ENCODE data around the gene ARSK. TPM values are rescaled to one million over a fixed set of nuclear protein-coding genes. Genes with fewer than 3 reads are reported as not detected.
A peak's percentile ranks its signal among the peaks of the same experiment; 100 is the strongest.

ARSK gene
- polyA plus RNA-seq, 4 donors: 0.89 to 7.8 (median 2.3) TPM

DNA sequence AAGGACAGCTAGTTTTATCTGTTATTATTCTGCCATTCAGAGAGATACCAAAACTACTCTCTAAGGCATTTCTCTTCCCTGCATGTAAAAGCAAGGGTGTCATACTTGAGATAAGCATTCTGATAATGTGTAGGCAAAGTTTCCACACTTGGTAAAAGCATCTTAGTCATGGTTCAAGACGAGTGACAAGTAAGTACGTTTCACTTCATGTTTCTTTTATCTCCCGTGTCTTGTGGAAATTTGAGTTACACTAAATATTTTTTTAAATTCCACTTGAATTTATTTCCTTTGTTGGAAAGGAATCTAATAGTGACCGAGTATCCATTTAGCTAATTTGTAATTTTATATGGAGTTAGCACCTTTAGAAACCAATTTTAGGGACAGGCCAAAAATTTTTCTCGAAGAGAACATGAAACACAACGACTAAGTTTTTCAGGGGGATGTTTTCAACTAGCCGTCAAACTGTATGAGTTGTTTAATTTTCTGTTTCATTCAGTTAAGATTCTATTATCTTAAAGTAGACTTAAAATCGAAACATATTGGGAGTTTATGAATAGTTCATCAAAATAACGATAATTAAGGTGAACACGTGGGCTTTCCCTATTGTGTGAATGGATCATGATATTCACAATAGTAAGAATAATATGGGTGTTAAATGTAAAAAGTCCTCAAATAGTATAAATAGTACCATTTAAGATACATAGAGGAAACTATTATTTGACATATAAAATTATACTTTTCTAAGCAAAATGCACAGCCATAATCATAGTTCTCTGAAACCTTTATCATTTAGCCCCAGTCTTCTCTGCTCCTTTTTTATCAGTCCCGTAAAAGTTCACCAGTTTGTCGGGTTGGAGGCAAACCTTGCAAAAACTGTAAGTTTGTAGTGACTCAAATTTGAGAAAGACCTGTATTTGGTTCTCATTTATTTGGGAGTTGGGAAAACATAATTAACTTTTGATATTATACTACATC lies 93.3 kb downstream of the ARSK start:
- Histone ChIP-seq H3K27ac (ENCODE audit: low read depth in 1 of 3, low read length in 2 of 3) (peak overlapping the region in 2 of 3 donors; percentile 41 to 89), H3K27me3 (ENCODE audit: control insufficient read depth in 3 of 3, insufficient read depth in 3 of 3, low read length in 3 of 3) (no peaks in the 10 kb centered on the region), H3K36me3 (ENCODE audit: control insufficient read depth in 3 of 3, insufficient read depth in 2 of 3, low read depth in 1 of 3, low read length in 3 of 3) (no peaks in the 10 kb centered on the region), H3K4me3 (ENCODE audit: low read depth in 1 of 3, low read length in 3 of 3) (no peak overlapping the region), H3K9me3 (ENCODE audit: control insufficient read depth in 2 of 2, insufficient read depth in 1 of 2, low read depth in 1 of 2, low read length in 1 of 2) (no peaks in the 10 kb centered on the region), H3K4me1 (ENCODE audit: control insufficient read depth in 3 of 3, insufficient read depth in 2 of 3, low read depth in 1 of 3, low read length in 2 of 3) (peaks cover 0 to 11% (median 0%) of the 10 kb centered on the region in 3 donors)
- DNase-seq (peak; percentile 24 to 62), FAIRE-seq (no peak)
- WGBS, 3 donors: 68 to 76% (median 69%) methylated on average over 12 of the region's 12 CpGs

DNA sequence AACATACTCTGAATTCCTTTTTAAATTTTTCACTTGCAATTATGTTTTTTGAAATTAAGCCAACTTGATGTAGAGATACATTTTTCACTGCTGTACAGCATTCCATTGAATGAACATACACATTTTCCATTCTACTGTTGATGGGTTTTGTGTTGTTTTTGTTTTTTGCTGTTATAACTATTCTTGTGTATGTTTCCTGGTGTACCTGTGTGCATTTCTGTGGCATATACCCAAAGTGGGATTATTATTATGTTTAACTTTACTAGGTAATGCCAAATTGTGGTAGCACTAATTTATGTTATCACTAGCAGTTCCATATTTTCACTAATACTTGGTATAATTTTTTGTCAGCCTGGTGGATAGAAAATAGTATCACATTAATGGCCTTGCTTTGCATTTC lies 94.4 kb downstream of the ARSK start:
- Histone ChIP-seq H3K36me3 (ENCODE audit: control insufficient read depth in 3 of 3, insufficient read depth in 2 of 3, low read depth in 1 of 3, low read length in 3 of 3) (no peaks in the 10 kb centered on the region), H3K27me3 (ENCODE audit: control insufficient read depth in 3 of 3, insufficient read depth in 3 of 3, low read length in 3 of 3) (no peaks in the 10 kb centered on the region), H3K9me3 (ENCODE audit: control insufficient read depth in 2 of 2, insufficient read depth in 1 of 2, low read depth in 1 of 2, low read length in 1 of 2) (no peaks in the 10 kb centered on the region), H3K4me3 (ENCODE audit: low read depth in 1 of 3, low read length in 3 of 3) (no peak overlapping the region), H3K4me1 (ENCODE audit: control insufficient read depth in 3 of 3, insufficient read depth in 2 of 3, low read depth in 1 of 3, low read length in 2 of 3) (peaks cover 0 to 11% (median 0%) of the 10 kb centered on the region in 3 donors), H3K27ac (ENCODE audit: low read depth in 1 of 3, low read length in 2 of 3) (no peak overlapping the region)
- FAIRE-seq: no peak
- DNase-seq: no peak

DNA sequence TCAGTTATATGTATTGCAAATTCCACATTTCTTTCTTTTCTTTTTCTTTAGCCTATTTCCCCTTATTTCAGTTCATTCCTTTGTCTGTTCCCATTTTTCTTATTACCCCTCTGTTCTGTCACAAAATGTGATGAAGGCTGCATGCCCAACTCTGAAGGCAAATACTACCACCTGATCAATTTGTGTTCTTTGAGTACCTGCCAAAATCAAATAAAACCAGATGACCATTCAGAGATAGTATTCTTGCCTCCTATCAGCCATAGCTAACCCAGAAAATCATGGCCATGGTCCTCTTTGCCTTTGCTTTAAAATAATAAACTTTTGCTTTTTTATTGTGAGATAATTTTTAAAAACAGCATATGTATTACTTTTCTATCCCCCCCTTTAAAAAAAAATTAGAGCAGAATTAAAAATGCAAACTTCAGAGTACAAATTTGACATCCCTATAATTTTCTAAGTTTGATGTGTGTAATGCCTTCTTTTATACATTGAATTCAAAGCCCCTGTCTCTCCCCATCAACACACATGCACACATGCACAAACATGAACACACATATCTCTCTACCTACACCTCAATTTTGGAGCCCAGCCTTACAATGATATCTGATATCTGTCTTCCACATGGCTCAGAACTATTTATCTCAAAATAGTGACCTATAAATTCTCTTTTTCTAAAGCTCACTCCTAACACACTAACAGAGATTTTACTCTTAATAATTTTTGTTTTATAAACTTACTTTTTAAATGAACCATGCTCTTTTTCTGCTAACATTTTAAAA lies 95.1 kb downstream of the ARSK start:
- Histone ChIP-seq H3K27me3 (ENCODE audit: control insufficient read depth in 3 of 3, insufficient read depth in 3 of 3, low read length in 3 of 3) (no peaks in the 10 kb centered on the region), H3K27ac (ENCODE audit: low read depth in 1 of 3, low read length in 2 of 3) (no peak overlapping the region), H3K4me1 (ENCODE audit: control insufficient read depth in 3 of 3, insufficient read depth in 2 of 3, low read depth in 1 of 3, low read length in 2 of 3) (peaks cover 0 to 11% (median 0%) of the 10 kb centered on the region in 3 donors), H3K36me3 (ENCODE audit: control insufficient read depth in 3 of 3, insufficient read depth in 2 of 3, low read depth in 1 of 3, low read length in 3 of 3) (no peaks in the 10 kb centered on the region), H3K4me3 (ENCODE audit: low read depth in 1 of 3, low read length in 3 of 3) (no peak overlapping the region), H3K9me3 (ENCODE audit: control insufficient read depth in 2 of 2, insufficient read depth in 1 of 2, low read depth in 1 of 2, low read length in 1 of 2) (no peaks in the 10 kb centered on the region)
- DNase-seq (no peak), FAIRE-seq (no peak)

DNA sequence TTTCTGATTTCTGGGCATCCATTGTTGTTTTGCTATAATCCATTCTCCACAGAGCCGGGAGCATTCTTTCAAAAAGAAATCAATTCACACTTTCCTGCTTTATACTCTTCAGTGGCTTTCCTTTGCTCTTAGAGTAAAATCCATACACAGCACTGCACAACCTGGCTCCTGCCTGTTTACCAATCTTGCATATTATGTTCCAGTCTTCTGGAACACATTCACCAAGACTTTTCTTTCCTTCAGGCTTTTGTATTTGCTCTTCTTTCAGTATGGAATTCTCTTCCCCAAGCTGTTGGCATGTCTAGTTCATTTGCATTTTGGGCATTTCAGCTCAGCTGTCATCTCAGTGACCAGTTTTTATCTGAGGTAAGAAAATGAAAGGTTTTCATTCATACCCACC lies 97.9 kb downstream of the ARSK start:
- Histone ChIP-seq H3K36me3 (ENCODE audit: control insufficient read depth in 3 of 3, insufficient read depth in 2 of 3, low read depth in 1 of 3, low read length in 3 of 3) (no peaks in the 10 kb centered on the region), H3K4me1 (ENCODE audit: control insufficient read depth in 3 of 3, insufficient read depth in 2 of 3, low read depth in 1 of 3, low read length in 2 of 3) (peaks cover 0 to 3% (median 0%) of the 10 kb centered on the region in 3 donors), H3K27me3 (ENCODE audit: control insufficient read depth in 3 of 3, insufficient read depth in 3 of 3, low read length in 3 of 3) (no peaks in the 10 kb centered on the region), H3K4me3 (ENCODE audit: low read depth in 1 of 3, low read length in 3 of 3) (no peak overlapping the region), H3K9me3 (ENCODE audit: control insufficient read depth in 2 of 2, insufficient read depth in 1 of 2, low read depth in 1 of 2, low read length in 1 of 2) (no peaks in the 10 kb centered on the region), H3K27ac (ENCODE audit: low read depth in 1 of 3, low read length in 2 of 3) (no peak overlapping the region)
- DNase-seq (no peak), FAIRE-seq (no peak)
- WGBS, 3 donors: 86 to 100% (median 100%) methylated on average over 1 of the region's 1 CpG

DNA sequence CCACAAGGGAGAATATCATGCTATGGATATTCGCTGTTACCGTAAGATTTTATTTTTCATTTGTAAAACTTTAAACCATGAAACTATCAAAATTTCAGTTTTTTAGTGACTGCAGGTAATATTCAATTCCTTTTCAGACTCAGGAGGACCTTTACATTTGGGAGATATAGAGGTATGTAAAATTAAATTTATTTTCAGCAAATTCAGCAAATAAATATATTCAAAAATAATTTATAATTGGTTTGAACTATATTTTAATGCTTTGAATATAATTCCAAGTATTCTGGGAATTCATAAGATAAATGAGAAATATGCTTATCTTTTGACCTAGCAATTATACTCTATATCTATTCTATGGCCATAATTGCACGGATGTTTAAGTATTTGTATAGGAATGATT lies 99.3 kb downstream of the ARSK start:
- Histone ChIP-seq H3K9me3 (ENCODE audit: control insufficient read depth in 2 of 2, insufficient read depth in 1 of 2, low read depth in 1 of 2, low read length in 1 of 2) (no peaks in the 10 kb centered on the region), H3K4me1 (ENCODE audit: control insufficient read depth in 3 of 3, insufficient read depth in 2 of 3, low read depth in 1 of 3, low read length in 2 of 3) (no peaks in the 10 kb centered on the region), H3K27ac (ENCODE audit: low read depth in 1 of 3, low read length in 2 of 3) (no peak overlapping the region), H3K27me3 (ENCODE audit: control insufficient read depth in 3 of 3, insufficient read depth in 3 of 3, low read length in 3 of 3) (no peaks in the 10 kb centered on the region), H3K4me3 (ENCODE audit: low read depth in 1 of 3, low read length in 3 of 3) (no peak overlapping the region), H3K36me3 (ENCODE audit: control insufficient read depth in 3 of 3, insufficient read depth in 2 of 3, low read depth in 1 of 3, low read length in 3 of 3) (no peaks in the 10 kb centered on the region)
- FAIRE-seq (peak; percentile 62), DNase-seq (no peak)
- 93 to 95% (median 94%) methylated on average over 3 of the region's 3 CpGs for WGBS, 3 donors

Other genes with a start within 250 kb of the ARSK start
- under 1 TPM in 1 of 4 donors, not detected in 3; 0.15 TPM for gene FAM81B, start 163.7 kb upstream of the ARSK start, polyA plus RNA-seq
- gene SKIC3, start 124 bp upstream of the ARSK start, polyA plus RNA-seq: 10 to 100 TPM in 3 of 4 donors, 1 to 10 TPM in 1; 8.4 to 79.6 (median 17.1) TPM
- gene GPR150, start 65.0 kb downstream of the ARSK start, polyA plus RNA-seq: 1 to 10 TPM in 1 of 4 donors, under 1 TPM in 1, not detected in 2; 0.15 to 2.1 TPM
- 1 to 10 TPM in 2 of 4 donors, under 1 TPM in 1, not detected in 1; 0.27 to 3.4 (median 1.4) TPM for gene RFESD, start 91.7 kb downstream of the ARSK start, polyA plus RNA-seq
- gene SPATA9, start 127.9 kb downstream of the ARSK start, polyA plus RNA-seq: 1 to 10 TPM in 1 of 4 donors, under 1 TPM in 1, not detected in 2; 0.24 to 1.0 TPM
- 10 to 100 TPM in 2 of 4 donors, 1 to 10 TPM in 2; 5.8 to 42.2 (median 12.1) TPM for gene RHOBTB3, start 176.2 kb downstream of the ARSK start, polyA plus RNA-seq